Measurements from ENCODE around the gene SOX2. TPM values are rescaled to one million over a fixed set of nuclear protein-coding genes. Genes with fewer than 3 reads are reported as not detected.

SOX2 gene
- total RNA-seq, 1 donor from 2014 or later: 4.0 TPM

GRCh38 chr3:181713280-181713647 is 1.5 kb downstream of the SOX2 start:
- ATAC-seq: no peak
- Histone ChIP-seq H3K4me3 (peak overlapping the region; percentile 38), H3K9me3 (no peaks in the 10 kb centered on the region), H3K4me1 (peaks cover 25% of the 10 kb centered on the region), H3K36me3 (no peaks in the 10 kb centered on the region), H3K27me3 (ENCODE audit: low read depth) (peaks cover 99% of the 10 kb centered on the region), H3K27ac (no peak overlapping the region)
- TF ChIP-seq CTCF (IDR thresholded peaks at IDR 0.05): no peak
- intact Hi-C loops (cut with DNase I): loop anchor here (5.0 kb wide), 1 partner anchor 544 kb away; no protein-coding TSS in a partner anchor
- DNase-seq: no peak

GRCh38 chr3:181713676-181714612 is 2.2 kb downstream of the SOX2 start:
- Histone ChIP-seq H3K4me3 (no peak overlapping the region), H3K4me1 (peaks cover 25% of the 10 kb centered on the region), H3K9me3 (no peaks in the 10 kb centered on the region), H3K27ac (no peak overlapping the region), H3K27me3 (ENCODE audit: low read depth) (peaks cover 99% of the 10 kb centered on the region), H3K36me3 (no peaks in the 10 kb centered on the region)
- no peak for TF ChIP-seq CTCF (IDR thresholded peaks at IDR 0.05)
- DNase-seq (no peak), ATAC-seq (no peak)
- intact Hi-C loops (cut with DNase I): loop anchor here (5.0 kb wide), 1 partner anchor 543 kb away; no protein-coding TSS in a partner anchor

GRCh38 chr3:181715571-181716340 is 4.0 kb downstream of the SOX2 start:
- Histone ChIP-seq H3K27ac (no peak overlapping the region), H3K36me3 (no peaks in the 10 kb centered on the region), H3K9me3 (no peaks in the 10 kb centered on the region), H3K27me3 (ENCODE audit: low read depth) (peaks cover 100% of the 10 kb centered on the region), H3K4me3 (no peak overlapping the region), H3K4me1 (peaks cover 22% of the 10 kb centered on the region)
- ATAC-seq (no peak), DNase-seq (no peak)
- intact Hi-C loops (cut with DNase I): no loop called here
- no peak for TF ChIP-seq CTCF (IDR thresholded peaks at IDR 0.05)

- H3K27me3 ChIP-seq (ENCODE audit: low read depth): peaks cover 100% of the 10 kb centered on the region
- peaks cover 10% of the 10 kb centered on the region for H3K4me1 ChIP-seq
- DNase-seq (no peak), ATAC-seq (no peak)
- intact Hi-C loops (cut with DNase I): no loop called here
- no peak overlapping the region for H3K4me3 ChIP-seq
- no peak overlapping the region for H3K27ac ChIP-seq
- H3K9me3 ChIP-seq: no peaks in the 10 kb centered on the region
- no peaks in the 10 kb centered on the region for H3K36me3 ChIP-seq
- TF ChIP-seq CTCF (IDR thresholded peaks at IDR 0.05): no peak
Measured at GRCh38 chr3:181716966-181717365, 5.2 kb downstream of the SOX2 start.

GRCh38 chr3:181717549-181718171 is 5.9 kb downstream of the SOX2 start:
- no peak for ATAC-seq
- H3K4me3 ChIP-seq: no peak overlapping the region
- no peaks in the 10 kb centered on the region for H3K36me3 ChIP-seq
- intact Hi-C loops (cut with DNase I): no loop called here
- H3K27me3 ChIP-seq (ENCODE audit: low read depth): peaks cover 100% of the 10 kb centered on the region
- no peaks in the 10 kb centered on the region for H3K9me3 ChIP-seq
- H3K4me1 ChIP-seq: peaks cover 4% of the 10 kb centered on the region
- DNase-seq: no peak
- no peak overlapping the region for H3K27ac ChIP-seq
- no peak for TF ChIP-seq CTCF (IDR thresholded peaks at IDR 0.05)

All from lower lobe of right lung (tissue), 2 donors.